ENCODE measurements around the gene ISLR2. TPM values are rescaled to one million over a fixed set of nuclear protein-coding genes. Genes with fewer than 3 reads are reported as not detected.
A peak's percentile ranks its signal among the peaks of the same experiment; 100 is the strongest.

The ISLR2 gene
- total and polyA plus RNA-seq, 4 donors = 0.03 TPM; not detected in 3

DNA sequence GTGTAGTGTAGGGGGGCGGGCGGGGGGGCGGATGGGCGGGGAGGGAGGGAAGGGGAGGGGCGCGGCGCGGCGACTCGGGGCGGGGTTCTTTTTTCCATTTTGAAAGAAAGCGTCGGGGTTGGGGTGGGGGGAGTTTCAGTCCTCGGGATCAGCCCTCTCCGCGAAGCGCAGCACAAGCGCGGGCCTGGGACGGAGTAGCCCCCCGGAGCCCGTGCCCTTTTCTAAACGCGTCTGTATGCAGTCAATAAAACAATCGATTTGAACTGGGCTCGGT, 6.1 kb downstream of the ISLR2 start (continued):
- TF ChIP-seq, protein P1, sequence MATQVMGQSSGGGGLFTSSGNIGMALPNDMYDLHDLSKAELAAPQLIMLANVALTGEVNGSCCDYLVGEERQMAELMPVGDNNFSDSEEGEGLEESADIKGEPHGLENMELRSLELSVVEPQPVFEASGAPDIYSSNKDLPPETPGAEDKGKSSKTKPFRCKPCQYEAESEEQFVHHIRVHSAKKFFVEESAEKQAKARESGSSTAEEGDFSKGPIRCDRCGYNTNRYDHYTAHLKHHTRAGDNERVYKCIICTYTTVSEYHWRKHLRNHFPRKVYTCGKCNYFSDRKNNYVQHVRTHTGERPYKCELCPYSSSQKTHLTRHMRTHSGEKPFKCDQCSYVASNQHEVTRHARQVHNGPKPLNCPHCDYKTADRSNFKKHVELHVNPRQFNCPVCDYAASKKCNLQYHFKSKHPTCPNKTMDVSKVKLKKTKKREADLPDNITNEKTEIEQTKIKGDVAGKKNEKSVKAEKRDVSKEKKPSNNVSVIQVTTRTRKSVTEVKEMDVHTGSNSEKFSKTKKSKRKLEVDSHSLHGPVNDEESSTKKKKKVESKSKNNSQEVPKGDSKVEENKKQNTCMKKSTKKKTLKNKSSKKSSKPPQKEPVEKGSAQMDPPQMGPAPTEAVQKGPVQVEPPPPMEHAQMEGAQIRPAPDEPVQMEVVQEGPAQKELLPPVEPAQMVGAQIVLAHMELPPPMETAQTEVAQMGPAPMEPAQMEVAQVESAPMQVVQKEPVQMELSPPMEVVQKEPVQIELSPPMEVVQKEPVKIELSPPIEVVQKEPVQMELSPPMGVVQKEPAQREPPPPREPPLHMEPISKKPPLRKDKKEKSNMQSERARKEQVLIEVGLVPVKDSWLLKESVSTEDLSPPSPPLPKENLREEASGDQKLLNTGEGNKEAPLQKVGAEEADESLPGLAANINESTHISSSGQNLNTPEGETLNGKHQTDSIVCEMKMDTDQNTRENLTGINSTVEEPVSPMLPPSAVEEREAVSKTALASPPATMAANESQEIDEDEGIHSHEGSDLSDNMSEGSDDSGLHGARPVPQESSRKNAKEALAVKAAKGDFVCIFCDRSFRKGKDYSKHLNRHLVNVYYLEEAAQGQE (IDR thresholded peaks at IDR 0.05) = no peak

DNA sequence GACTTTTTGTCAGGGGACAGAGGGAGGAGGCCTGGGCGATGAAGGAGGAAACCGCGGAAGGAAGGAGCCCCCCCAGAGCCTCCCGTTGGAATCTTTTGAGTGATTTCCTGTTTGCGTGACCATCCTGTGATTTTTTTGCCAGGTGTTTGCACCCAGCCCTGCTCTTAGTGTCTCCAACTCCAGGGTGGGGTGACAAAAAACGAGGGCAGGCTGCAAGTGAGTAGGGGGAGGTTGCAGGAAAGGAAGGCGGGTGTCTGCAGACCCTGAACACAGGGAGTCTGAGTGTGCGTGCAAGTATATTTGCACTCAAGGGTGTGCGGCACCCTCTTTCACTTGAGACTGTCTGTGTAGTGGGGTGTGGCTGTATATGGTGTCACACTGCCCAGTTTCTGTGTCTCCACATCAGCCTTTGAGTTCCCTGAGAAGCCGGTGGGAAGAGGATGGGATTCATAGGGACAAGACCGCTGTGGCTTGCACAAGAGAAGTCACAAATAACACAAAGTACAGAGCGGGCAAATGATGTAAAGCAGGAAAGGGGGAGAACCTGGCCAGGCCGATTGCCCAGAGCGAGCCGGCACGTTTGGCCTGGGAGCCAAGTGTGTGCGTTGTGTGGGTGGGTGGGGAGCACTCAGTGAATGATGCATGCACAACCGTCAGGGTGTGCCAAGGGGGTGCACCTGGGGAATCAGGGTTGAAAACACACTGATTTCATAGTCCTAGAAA, 6.6 kb downstream of the ISLR2 start:
- no peaks in the 10 kb centered on the region for H3K36me3 ChIP-seq (ENCODE audit: control insufficient read depth in 4 of 4, insufficient read depth in 3 of 4, low read depth in 1 of 4, low read length in 3 of 4)
- H3K4me3 ChIP-seq (ENCODE audit: low read depth in 1 of 3, low read length in 3 of 3) = peak overlapping the region in 1 of 3 donors; percentile 46
- H3K27me3 ChIP-seq (ENCODE audit: control insufficient read depth in 4 of 4, insufficient read depth in 4 of 4, low read length in 3 of 4) = peaks cover 8 to 17% (median 13%) of the 10 kb centered on the region in 4 donors
- no peak overlapping the region for H3K27ac ChIP-seq (ENCODE audit: low read depth in 1 of 2, low read length in 2 of 2)
- peaks cover 15 to 41% (median 22%) of the 10 kb centered on the region in 4 donors for H3K4me1 ChIP-seq (ENCODE audit: control insufficient read depth in 4 of 4, insufficient read depth in 4 of 4, low read length in 3 of 4)
- no peak for TF ChIP-seq GABPA (IDR thresholded peaks at IDR 0.05 in 1 of 2, conservative IDR thresholded peaks at IDR 0.05 in 1 of 2)
- no peak for TF ChIP-seq NR2F2 (IDR thresholded peaks at IDR 0.05)
- TF ChIP-seq RAD21 (IDR thresholded peaks at IDR 0.05) = no peak
- TF ChIP-seq HNF4G (IDR thresholded peaks at IDR 0.05) = no peak
- no peak for TF ChIP-seq HNF4A (conservative IDR thresholded peaks at IDR 0.05)
- no peak for TF ChIP-seq RXRA (IDR thresholded peaks at IDR 0.05)
- no peak for TF ChIP-seq JUND (IDR thresholded peaks at IDR 0.05)
- TF ChIP-seq, protein P2, sequence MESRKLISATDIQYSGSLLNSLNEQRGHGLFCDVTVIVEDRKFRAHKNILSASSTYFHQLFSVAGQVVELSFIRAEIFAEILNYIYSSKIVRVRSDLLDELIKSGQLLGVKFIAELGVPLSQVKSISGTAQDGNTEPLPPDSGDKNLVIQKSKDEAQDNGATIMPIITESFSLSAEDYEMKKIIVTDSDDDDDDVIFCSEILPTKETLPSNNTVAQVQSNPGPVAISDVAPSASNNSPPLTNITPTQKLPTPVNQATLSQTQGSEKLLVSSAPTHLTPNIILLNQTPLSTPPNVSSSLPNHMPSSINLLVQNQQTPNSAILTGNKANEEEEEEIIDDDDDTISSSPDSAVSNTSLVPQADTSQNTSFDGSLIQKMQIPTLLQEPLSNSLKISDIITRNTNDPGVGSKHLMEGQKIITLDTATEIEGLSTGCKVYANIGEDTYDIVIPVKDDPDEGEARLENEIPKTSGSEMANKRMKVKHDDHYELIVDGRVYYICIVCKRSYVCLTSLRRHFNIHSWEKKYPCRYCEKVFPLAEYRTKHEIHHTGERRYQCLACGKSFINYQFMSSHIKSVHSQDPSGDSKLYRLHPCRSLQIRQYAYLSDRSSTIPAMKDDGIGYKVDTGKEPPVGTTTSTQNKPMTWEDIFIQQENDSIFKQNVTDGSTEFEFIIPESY (IDR thresholded peaks at IDR 0.05) = no peak
- TF ChIP-seq, protein P3, sequence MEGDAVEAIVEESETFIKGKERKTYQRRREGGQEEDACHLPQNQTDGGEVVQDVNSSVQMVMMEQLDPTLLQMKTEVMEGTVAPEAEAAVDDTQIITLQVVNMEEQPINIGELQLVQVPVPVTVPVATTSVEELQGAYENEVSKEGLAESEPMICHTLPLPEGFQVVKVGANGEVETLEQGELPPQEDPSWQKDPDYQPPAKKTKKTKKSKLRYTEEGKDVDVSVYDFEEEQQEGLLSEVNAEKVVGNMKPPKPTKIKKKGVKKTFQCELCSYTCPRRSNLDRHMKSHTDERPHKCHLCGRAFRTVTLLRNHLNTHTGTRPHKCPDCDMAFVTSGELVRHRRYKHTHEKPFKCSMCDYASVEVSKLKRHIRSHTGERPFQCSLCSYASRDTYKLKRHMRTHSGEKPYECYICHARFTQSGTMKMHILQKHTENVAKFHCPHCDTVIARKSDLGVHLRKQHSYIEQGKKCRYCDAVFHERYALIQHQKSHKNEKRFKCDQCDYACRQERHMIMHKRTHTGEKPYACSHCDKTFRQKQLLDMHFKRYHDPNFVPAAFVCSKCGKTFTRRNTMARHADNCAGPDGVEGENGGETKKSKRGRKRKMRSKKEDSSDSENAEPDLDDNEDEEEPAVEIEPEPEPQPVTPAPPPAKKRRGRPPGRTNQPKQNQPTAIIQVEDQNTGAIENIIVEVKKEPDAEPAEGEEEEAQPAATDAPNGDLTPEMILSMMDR (IDR thresholded peaks at IDR 0.05; ENCODE audit: low read depth, low read length, missing input control) = no peak
- TF ChIP-seq, protein P4, sequence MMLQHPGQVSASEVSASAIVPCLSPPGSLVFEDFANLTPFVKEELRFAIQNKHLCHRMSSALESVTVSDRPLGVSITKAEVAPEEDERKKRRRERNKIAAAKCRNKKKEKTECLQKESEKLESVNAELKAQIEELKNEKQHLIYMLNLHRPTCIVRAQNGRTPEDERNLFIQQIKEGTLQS (IDR thresholded peaks at IDR 0.05) = no peak
- TF ChIP-seq YY1 (IDR thresholded peaks at IDR 0.05) = no peak
- no peak for TF ChIP-seq TAF1 (conservative IDR thresholded peaks at IDR 0.05)
- TF ChIP-seq FOXA2 (IDR thresholded peaks at IDR 0.05) = no peak
- no peak for TF ChIP-seq EGR1 (IDR thresholded peaks at IDR 0.05; ENCODE audit: low read depth in 2 of 2)
- no peak for TF ChIP-seq SP1 (IDR thresholded peaks at IDR 0.05)
- TF ChIP-seq, protein P5, sequence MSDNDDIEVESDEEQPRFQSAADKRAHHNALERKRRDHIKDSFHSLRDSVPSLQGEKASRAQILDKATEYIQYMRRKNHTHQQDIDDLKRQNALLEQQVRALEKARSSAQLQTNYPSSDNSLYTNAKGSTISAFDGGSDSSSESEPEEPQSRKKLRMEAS (IDR thresholded peaks at IDR 0.05) = no peak
- no peak for TF ChIP-seq FOXA1 (IDR thresholded peaks at IDR 0.05)
- TF ChIP-seq, protein P1 (IDR thresholded peaks at IDR 0.05) = no peak
- no peak for DNase-seq (ENCODE audit: low spot score)
- H3K9me3 ChIP-seq (ENCODE audit: control insufficient read depth in 4 of 4, low read length in 3 of 4) = peaks cover 0 to 3% (median 0%) of the 10 kb centered on the region in 4 donors
- no peak overlapping the region for H3K9ac ChIP-seq (ENCODE audit: low read depth in 1 of 2, low read length in 2 of 2)
- WGBS = 20% methylated on average over 18 of the region's 18 CpGs
